Kidney (tissue), 14 donors: ENCODE measurements around the gene EVX2. TPM values are rescaled to one million over a fixed set of nuclear protein-coding genes. Genes with fewer than 3 reads are reported as not detected.

Experiments
- DNase-seq, 5 donors: peaks; one replicate each; pipeline ENCODE4 v3.0.0-alpha.2; 2013 to 2020
- FAIRE-seq: peaks from 2 replicates; lab custom pipeline; 2012; peaks lifted over from hg19 to GRCh38; lab: Jason Lieb, UNC
- H3K27ac ChIP-seq, 2 donors: one replicate each; pipeline ENCODE4 v1.7.0; 2013; ENCODE audit warnings: low read depth in 2 of 2, low read length in 2 of 2, inconsistent platforms in 1 of 2
- H3K27me3 ChIP-seq: one replicate; pipeline ENCODE4 v1.7.1; 2013; ENCODE audit warnings: low read length, inconsistent platforms; ENCODE audit not compliant: control insufficient read depth, insufficient read depth
- H3K36me3 ChIP-seq, 3 donors: one replicate each; pipeline versions ENCODE4 v1.7.0 to v1.7.1; 2013; ENCODE audit warnings: low read length in 3 of 3, control low read depth in 1 of 3, inconsistent platforms in 1 of 3; ENCODE audit not compliant: insufficient read depth in 3 of 3, control insufficient read depth in 2 of 3
- H3K4me1 ChIP-seq, 3 donors: one replicate each; pipeline versions ENCODE4 v1.7.0 to v1.7.1; 2013; ENCODE audit warnings: low read length in 3 of 3, inconsistent platforms in 1 of 3, low read depth in 1 of 3; ENCODE audit not compliant: control insufficient read depth in 2 of 3, insufficient read depth in 2 of 3
- H3K4me3 ChIP-seq, 3 donors: one replicate each; pipeline versions ENCODE4 v1.7.0 to v1.8.1; 2013; ENCODE audit warnings: low read length in 3 of 3, control low read depth in 1 of 3, inconsistent platforms in 1 of 3
- H3K9ac ChIP-seq, 3 donors: one replicate each; pipeline versions ENCODE4 v1.7.0 to v1.7.1; 2013; ENCODE audit warnings: low read length in 3 of 3, control low read depth in 1 of 3, inconsistent platforms in 1 of 3
- H3K9me3 ChIP-seq, 3 donors: one replicate each; pipeline versions ENCODE4 v1.7.0 to v1.7.1; 2013; ENCODE audit warnings: low read length in 3 of 3, control low read depth in 1 of 3, inconsistent platforms in 1 of 3; ENCODE audit not compliant: control insufficient read depth in 2 of 3, insufficient read depth in 1 of 3
- CTCF ChIP-seq: IDR thresholded peaks from 3 replicates; pipeline ENCODE4 v1.5.1; 2012; ENCODE audit warnings: mild to moderate bottlenecking, moderate library complexity, borderline replicate concordance; ENCODE audit not compliant: insufficient read depth; ENCODE audit errors: extremely low read depth
- intact Hi-C: fragments of 100-400 bp; cut with DNase I; formaldehyde crosslinking; loops from one replicate; pipeline ENCODE4 v1.11.1; 2022
- polyA plus RNA-seq: library from polyadenylated mRNA; stranded (reverse); fragments of 350-450 nt; fragmentation: Illumina TruSeq; extraction: RNeasy Lipid Tissue Mini Kit (QIAGEN cat#74804); gene quantifications from one replicate; pipeline ENCODE4 v1.2.3, GENCODE V29; 2014; ENCODE audit warnings: low read depth, low replicate concordance; ENCODE audit not compliant: insufficient read depth
- total RNA-seq: library from RNA; stranded (reverse); fragmentation: NEBNext Ultra II Directional; extraction: Animal tissue kit (Norgen Biotek cat#: 25700); gene quantifications from one replicate; pipeline ENCODE4 v1.2.1, GENCODE V29; 2021
- donor health status: control.
- donor health status: control.
- donor health status: control.
- donor health status: control.
- donor health status: control.
- donor health status: DM: yes; HTN: yes; CAD: no.
- donor health status: Normal renal cell carcinoma (clear cell type).

EVX2 gene
- total and polyA plus RNA-seq, 2 donors from 2014 or later, result not detected

DNA sequence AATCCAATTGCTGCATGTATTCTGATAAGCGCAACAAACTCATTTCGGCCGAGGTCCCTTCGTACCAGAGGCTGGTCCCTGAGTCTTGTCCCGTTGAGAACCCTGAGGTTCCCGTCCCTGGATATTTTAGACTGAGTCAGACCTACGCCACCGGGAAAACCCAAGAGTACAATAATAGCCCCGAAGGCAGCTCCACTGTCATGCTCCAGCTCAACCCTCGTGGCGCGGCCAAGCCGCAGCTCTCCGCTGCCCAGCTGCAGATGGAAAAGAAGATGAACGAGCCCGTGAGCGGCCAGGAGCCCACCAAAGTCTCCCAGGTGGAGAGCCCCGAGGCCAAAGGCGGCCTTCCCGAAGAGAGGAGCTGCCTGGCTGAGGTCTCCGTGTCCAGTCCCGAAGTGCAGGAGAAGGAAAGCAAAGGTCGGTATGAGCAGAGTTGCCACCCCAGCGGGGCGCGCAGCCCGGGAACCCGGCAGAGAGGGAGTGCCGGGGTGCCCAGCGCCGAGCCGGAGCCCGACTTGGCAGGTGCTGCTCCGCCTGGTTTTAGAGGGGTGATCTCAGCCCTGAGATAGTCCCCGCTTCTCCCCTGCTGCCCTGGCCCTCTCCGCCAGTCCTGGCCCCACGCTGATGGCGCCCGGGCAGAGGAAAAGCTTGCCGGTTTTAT, 33.5 kb upstream of the EVX2 start:
- peak overlapping the region; percentile 62 to 89 (median 69) for H3K4me3 ChIP-seq
- peak overlapping the region; percentile 93 to 94 for H3K27ac ChIP-seq
- H3K36me3 ChIP-seq, result peaks cover 0 to 8% (median 0%) of the 10 kb centered on the region in 3 donors
- intact Hi-C loops, result no loop called here
- TF ChIP-seq CTCF, result no peak
- DNase-seq (peak in 1 of 5 donors; percentile 76), FAIRE-seq (no peak)
- peaks cover 0 to 15% (median 2%) of the 10 kb centered on the region in 3 donors for H3K4me1 ChIP-seq
- H3K27me3 ChIP-seq, result no peaks in the 10 kb centered on the region
- H3K9me3 ChIP-seq, result no peaks in the 10 kb centered on the region
- H3K9ac ChIP-seq, result peak overlapping the region; percentile 9 to 97 (median 59)

DNA sequence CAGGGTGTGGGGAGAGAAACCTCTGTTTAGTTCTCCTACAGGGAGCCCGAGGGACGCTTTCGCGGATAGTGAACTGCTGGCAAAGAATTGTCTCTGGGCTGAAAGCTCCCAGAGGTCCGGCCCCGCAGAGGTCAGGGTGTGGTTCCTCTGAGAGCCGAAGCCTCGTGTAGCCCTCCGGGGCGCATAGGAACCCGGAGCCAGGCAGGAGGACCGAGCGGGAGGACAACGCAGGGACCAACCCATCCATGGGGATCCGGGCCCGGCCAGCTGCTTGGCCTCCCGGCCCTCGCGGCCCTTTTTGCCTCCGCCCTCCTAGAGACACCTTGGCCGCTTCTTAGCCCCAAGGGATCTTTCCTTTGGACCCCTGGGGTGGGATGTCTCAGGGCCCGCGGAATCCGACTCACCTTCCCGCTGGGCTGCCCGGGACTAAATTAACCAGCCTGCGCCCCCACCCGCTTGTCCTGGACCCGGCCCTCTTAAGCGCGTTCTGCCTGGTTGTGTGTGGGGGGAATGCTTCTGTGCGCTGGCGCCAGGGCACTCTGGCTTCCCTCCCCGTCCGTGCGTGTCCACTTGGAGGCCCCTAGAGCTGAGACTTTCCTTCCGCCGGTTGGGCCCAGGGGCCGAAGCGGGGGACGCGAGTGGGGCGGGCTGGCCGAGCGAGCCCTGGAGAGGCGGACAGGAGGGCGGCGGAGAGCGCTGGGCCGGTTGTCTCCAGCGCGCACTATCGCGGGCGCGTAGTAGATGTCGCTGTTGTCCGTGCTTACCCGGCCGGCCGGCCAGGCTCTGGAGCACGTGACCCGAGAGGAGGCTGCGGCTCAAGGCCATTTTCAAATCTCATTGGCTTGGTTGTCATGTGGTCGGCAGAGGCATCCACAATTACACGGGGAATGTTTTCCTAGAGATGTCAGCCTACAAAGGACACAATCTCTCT, 32.4 kb upstream of the EVX2 start, which contains the start of gene HOXD10:
TSS of gene HOXD10 (plus strand) at position 896 of the 931 bp plus-strand sequence. CDS start 56 bp downstream, outside the sequence.
- H3K4me1 ChIP-seq, result peaks cover 0 to 15% (median 2%) of the 10 kb centered on the region in 3 donors
- H3K9me3 ChIP-seq, result no peaks in the 10 kb centered on the region
- DNase-seq, result peak; percentile 95 to 98 (median 97)
- H3K9ac ChIP-seq, result peak within 1 kb of the TSS; percentile 49 to 97 (median 84)
- peak within 1 kb of the TSS; percentile 94 to 95 for H3K27ac ChIP-seq
- no peaks in the 10 kb centered on the region for H3K27me3 ChIP-seq
- no peak for FAIRE-seq
- peak within 1 kb of the TSS; percentile 62 to 89 (median 69) for H3K4me3 ChIP-seq
- peaks cover 0 to 10% (median 0%) of the 10 kb centered on the region in 3 donors for H3K36me3 ChIP-seq
- TF ChIP-seq CTCF, result peak; percentile 52
- intact Hi-C loops, result no loop called here

DNA sequence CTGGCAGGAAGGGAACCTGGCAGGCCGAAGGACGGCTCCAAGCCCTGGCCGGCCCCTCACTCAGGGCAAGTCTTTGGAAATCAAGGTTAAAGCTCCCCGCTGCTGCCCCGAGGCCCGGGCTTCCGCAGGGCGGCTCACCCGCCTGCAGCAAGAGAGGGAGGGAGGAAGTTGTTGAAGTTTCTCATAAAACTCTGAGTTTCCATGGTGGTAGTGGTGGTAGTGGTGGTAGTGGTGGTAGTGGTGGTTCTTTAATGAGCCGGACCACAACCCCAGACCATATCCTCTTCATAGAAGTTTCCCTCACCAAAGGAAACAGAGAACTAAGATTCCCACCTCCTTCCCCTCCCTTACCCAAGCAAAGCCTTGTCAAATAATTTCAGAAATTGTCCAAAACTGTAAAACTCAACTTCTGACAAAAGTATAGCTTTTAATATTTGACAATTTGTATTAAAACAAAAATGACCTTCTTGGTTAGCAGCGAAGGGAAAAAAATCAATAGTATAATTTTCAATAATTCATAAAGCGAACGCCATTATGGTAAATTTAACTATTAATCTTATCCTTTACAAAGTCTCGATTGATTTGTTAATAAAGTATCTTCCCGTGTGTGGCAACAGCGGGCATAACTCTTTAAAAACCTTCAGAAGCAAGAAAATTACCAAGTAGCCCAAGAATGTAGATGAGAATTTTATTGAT, 31.3 kb upstream of the EVX2 start:
- H3K36me3 ChIP-seq, result peaks cover 0 to 13% (median 0%) of the 10 kb centered on the region in 3 donors
- H3K27ac ChIP-seq, result peak overlapping the region; percentile 94 to 95
- FAIRE-seq (no peak), DNase-seq (peak in 1 of 5 donors; percentile 61)
- no peak for TF ChIP-seq CTCF
- no peaks in the 10 kb centered on the region for H3K9me3 ChIP-seq
- intact Hi-C loops, result no loop called here
- no peaks in the 10 kb centered on the region for H3K27me3 ChIP-seq
- peak overlapping the region; percentile 52 to 97 (median 84) for H3K9ac ChIP-seq
- peaks cover 0 to 12% (median 0%) of the 10 kb centered on the region in 3 donors for H3K4me1 ChIP-seq
- peak overlapping the region; percentile 43 to 89 (median 69) for H3K4me3 ChIP-seq
